ENCODE results near the gene AIG1.

The AIG1 gene

GRCh38 chr6:143093290-143093689 is 32.6 kb downstream of the AIG1 start:
- no peak for DNase-seq (ENCODE audit: low read depth in 2 of 3, low spot score in 1 of 3)

- no peak for DNase-seq (ENCODE audit: low read depth in 2 of 3, low spot score in 1 of 3)
Measured at GRCh38 chr6:143096403-143096802, 35.7 kb downstream of the AIG1 start.

- DNase-seq (ENCODE audit: low read depth in 2 of 3, low spot score in 1 of 3): no peak
Measured at GRCh38 chr6:143097224-143097795, 36.6 kb downstream of the AIG1 start.

GRCh38 chr6:143098054-143098671 is 37.5 kb downstream of the AIG1 start:
- DNase-seq (ENCODE audit: low read depth in 2 of 3, low spot score in 1 of 3): no peak

GRCh38 chr6:143099647-143100046 is 39.0 kb downstream of the AIG1 start:
- DNase-seq (ENCODE audit: low read depth in 2 of 3, low spot score in 1 of 3): no peak

- DNase-seq (ENCODE audit: low read depth in 2 of 3, low spot score in 1 of 3): no peak
Measured at GRCh38 chr6:143100429-143100828, 39.7 kb downstream of the AIG1 start.

GRCh38 chr6:143103916-143104315 is 43.2 kb downstream of the AIG1 start:
- no peak for DNase-seq (ENCODE audit: low read depth in 2 of 3, low spot score in 1 of 3)

- DNase-seq (ENCODE audit: low read depth in 2 of 3, low spot score in 1 of 3): no peak
Measured at GRCh38 chr6:143107440-143107839, 46.8 kb downstream of the AIG1 start.

GRCh38 chr6:143107911-143108761 is 47.4 kb downstream of the AIG1 start:
- DNase-seq (ENCODE audit: low read depth in 2 of 3, low spot score in 1 of 3): no peak

- DNase-seq (ENCODE audit: low read depth in 2 of 3, low spot score in 1 of 3): no peak
Measured at GRCh38 chr6:143109196-143109595, 48.5 kb downstream of the AIG1 start.

- no peak for DNase-seq (ENCODE audit: low read depth in 2 of 3, low spot score in 1 of 3)
Measured at GRCh38 chr6:143110572-143110971, 49.9 kb downstream of the AIG1 start.

GRCh38 chr6:143110996-143111395 is 50.3 kb downstream of the AIG1 start:
- DNase-seq (ENCODE audit: low read depth in 2 of 3, low spot score in 1 of 3): no peak

- DNase-seq (ENCODE audit: low read depth in 2 of 3, low spot score in 1 of 3): no peak
Measured at GRCh38 chr6:143111443-143111842, 50.8 kb downstream of the AIG1 start.

GRCh38 chr6:143112084-143112768 is 51.5 kb downstream of the AIG1 start:
- no peak for DNase-seq (ENCODE audit: low read depth in 2 of 3, low spot score in 1 of 3)

GRCh38 chr6:143112837-143113236 is 52.1 kb downstream of the AIG1 start:
- no peak for DNase-seq (ENCODE audit: low read depth in 2 of 3, low spot score in 1 of 3)

- DNase-seq (ENCODE audit: low read depth in 2 of 3, low spot score in 1 of 3): no peak
Measured at GRCh38 chr6:143115728-143116127, 55.0 kb downstream of the AIG1 start.

- DNase-seq (ENCODE audit: low read depth in 2 of 3, low spot score in 1 of 3): no peak
Measured at GRCh38 chr6:143117108-143117507, 56.4 kb downstream of the AIG1 start.

- no peak for DNase-seq (ENCODE audit: low read depth in 2 of 3, low spot score in 1 of 3)
Measured at GRCh38 chr6:143119260-143119659, 58.6 kb downstream of the AIG1 start.

GRCh38 chr6:143123081-143123480 is 62.4 kb downstream of the AIG1 start:
- no peak for DNase-seq (ENCODE audit: low read depth in 2 of 3, low spot score in 1 of 3)

- no peak for DNase-seq (ENCODE audit: low read depth in 2 of 3, low spot score in 1 of 3)
Measured at GRCh38 chr6:143123941-143124340, 63.3 kb downstream of the AIG1 start.

- DNase-seq (ENCODE audit: low read depth in 2 of 3, low spot score in 1 of 3): no peak
Measured at GRCh38 chr6:143125455-143125854, 64.8 kb downstream of the AIG1 start.
